GM21360 (cell line): ENCODE results near the gene RDH13.
A peak's percentile ranks its signal among the peaks of the same experiment; 100 is the strongest.
"Not testable (repeated sequence)": the region's sequence is repeated elsewhere in the genome, so short reads cannot be mapped to it uniquely, and the experiment has no call there.

ENCODE experiments used
- ATAC-seq: cut with Tn5 transposase; IDR thresholded peaks from one replicate; pipeline ENCODE4 v1.9.1; 2021; ENCODE audit warnings: mild to moderate bottlenecking, moderate library complexity; ENCODE audit not compliant: unreplicated experiment

Gene RDH13

GRCh38 chr19:55018633-55019032 is 44.3 kb downstream of the RDH13 start:
- ATAC-seq = no peak

DNA sequence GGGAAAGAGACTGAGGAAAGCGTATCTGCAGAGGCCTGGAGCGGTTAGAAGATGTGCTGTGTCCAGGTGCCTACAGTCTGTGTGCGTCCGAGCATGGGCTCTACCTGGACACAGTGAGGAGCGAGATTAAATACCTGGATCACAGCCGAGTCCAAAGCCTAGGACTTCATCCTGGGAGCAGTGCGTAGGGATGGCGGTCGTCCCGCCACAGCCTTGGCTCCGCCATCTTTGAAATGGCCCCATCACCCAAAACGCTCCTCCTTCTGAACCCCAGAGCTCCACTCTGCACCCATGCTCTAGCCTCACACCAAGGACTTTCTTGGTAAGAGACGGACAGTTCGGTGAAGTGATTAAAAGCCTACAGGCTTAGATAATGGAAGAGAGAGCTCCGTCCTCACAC is 44.7 kb downstream of the RDH13 start:
- ATAC-seq = no peak

- ATAC-seq = no peak
Observed at GRCh38 chr19:55016017-55016416, 46.9 kb downstream of the RDH13 start.

GRCh38 chr19:55015126-55015525 is 47.8 kb downstream of the RDH13 start:
- ATAC-seq = no peak

DNA sequence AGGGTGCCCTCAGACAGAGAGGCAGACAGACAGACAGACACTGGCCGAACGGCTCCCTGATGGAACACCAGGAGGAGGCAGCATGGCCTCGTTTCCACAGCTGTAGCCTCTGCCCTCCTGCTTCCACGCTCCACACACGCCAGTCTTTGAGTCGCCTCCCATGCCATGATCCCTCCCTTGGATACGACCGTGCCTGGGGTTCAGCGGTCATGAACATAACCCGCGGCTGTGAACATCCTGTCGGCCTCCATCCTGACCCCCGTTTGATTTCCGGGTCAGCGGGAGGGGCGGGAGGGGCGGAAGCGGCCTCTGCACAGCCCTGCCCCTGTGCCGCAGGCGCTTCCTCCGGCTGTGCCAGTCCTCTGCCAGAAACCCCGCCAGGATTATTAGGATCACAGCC is 48.2 kb downstream of the RDH13 start:
- ATAC-seq = no peak

DNA sequence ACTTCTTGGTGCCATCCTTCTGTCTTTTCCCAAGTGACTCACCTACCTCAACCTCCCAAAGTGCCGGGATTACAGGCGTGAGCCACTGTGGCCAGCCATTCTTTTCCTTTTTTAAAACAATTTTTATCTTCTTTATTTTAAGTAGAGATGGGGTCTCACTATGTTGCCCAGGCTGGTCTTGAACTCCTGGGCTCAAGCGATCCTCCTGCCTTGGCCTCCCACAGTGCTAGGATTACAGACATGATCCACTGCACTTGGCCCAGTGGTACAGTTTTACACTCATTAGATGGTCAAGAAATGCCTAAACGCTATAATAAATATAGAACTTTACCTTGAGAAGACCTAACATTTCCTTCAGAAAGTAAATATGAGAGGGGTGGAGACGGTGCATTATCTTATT is 49.4 kb downstream of the RDH13 start:
- no peak for ATAC-seq

DNA sequence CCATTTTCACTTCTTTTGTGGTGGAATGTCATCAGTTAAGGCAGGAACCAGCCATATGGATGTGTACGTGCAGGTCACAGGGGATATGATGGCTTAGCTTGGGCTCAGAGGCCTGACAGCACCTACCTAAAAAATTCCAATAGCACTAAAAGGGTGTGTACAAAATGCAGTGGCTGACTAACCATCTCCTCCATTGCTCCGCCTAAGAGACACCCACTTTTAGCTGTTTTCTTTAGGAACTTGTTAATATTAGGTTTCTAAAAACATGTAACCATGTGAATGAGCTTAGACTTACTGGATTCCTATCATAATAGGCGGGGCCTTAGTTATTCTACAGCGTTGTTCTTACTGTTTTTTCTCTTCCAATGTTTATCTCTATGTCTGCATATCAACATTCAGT is 50.6 kb downstream of the RDH13 start:
- no peak for ATAC-seq

- not testable (repeated sequence) for ATAC-seq
Observed at GRCh38 chr19:55010561-55010960, 52.4 kb downstream of the RDH13 start.

DNA sequence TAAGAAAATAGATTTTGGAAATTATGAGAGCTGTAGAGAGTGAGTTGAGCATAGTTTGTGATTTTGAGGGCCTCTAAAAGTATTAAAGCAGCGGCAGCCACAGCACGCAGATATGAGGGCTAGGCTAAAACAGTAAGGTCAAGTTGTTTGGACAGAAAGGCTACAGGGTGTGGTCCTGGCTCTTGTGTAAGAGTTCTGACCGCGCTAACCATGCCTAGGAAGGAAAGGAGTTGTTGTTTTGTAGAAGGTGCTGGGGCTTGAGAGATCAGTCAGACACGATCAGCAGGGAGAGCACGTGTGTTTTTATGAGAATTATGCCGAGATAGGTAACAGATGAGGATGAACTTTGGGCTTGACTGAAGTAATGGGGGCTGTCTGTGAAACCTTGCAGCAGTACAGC is 54.2 kb downstream of the RDH13 start:
- ATAC-seq = not testable (repeated sequence)

- not testable (repeated sequence) for ATAC-seq
Observed at GRCh38 chr19:55008189-55008588, 54.8 kb downstream of the RDH13 start.

- ATAC-seq = not testable (repeated sequence)
Observed at GRCh38 chr19:55007537-55007936, 55.4 kb downstream of the RDH13 start.

DNA sequence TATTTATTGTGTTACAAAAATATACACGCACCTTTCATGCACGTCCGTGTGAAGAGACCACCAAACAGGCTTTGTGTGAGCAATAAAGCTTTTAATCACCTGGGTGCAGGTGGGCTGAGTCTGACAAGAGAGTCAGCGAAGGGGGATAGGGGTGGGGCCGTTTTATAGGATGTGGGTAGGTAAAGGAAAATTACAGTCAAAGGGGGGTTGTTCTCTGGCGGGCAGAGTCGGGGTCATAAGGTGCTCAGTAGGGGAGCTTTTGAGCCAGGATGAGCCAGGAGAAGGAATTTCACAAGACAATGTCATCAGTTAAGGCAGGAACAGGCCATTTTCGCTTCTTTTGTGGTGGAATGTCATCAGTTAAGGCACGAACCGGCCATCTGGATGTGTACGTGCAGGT is 56.2 kb downstream of the RDH13 start:
- not testable (repeated sequence) for ATAC-seq

- peak; percentile 86 for ATAC-seq
Observed at GRCh38 chr19:55005684-55006488, 57.1 kb downstream of the RDH13 start.

DNA sequence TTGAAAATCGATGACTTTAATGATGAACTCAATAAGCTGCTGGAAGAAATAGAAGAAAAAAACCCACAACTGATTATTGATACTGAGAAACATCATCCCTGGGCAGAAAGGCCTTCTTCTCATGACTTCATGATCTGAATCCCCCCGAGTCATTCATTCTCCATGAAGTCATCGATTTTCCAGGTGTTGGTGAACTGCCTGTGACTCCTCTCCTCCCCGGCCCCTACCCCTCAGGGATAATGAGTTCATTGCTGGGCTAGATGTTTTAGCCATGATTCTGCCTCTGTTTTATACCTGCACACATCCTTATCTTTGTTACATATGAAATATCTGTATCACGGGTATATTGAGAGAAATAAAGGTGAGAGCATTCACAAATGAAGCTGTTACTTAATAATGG is 62.2 kb downstream of the RDH13 start:
- ATAC-seq = no peak

DNA sequence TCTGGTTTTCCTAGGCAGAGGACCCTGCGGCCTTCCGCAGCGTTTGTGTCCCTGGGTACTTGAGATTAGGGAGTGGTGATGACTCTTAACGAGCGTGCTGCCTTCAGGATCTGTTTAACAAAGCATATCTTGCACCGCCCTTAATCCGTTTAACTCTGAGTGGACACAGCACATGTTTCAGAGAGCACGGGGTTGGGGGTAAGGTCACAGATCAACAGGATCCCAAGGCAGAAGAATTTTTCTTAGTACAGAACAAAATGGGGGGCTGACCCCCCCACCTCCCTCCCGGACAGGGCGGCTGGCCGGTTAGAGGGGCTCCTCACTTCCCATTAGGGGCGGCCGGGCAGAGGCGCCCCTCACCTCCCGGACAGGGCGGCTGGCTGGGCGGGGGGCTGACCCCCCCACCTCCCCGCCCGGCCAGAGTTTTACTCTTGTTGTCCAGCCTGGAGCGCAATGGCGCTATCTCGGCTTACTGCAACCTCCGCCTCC is 64.2 kb downstream of the RDH13 start:
- ATAC-seq = not testable (repeated sequence)

DNA sequence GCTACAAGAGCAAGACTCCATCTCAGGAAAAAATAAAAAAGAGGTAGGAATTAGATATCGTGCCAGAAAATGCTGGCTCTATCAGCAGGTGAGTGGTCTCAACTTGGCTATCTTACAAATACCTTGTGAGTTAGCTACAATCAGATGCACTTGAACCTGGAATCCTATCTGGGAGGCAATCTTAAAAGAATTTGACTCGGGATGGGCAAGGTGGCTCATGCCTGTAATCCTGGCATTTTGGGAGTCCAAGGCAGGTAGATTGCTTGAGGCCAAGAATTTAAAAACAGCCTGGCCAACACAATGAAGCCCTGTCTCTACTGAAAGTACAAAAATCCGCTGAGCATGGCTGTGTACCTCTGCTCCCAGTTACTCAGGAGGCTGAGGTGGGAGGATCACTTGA is 67.4 kb downstream of the RDH13 start:
- ATAC-seq = no peak
